Measurements from ENCODE around the gene RORC.
"Not testable (repeated sequence)": the region's sequence is repeated elsewhere in the genome, so short reads cannot be mapped to it uniquely, and the experiment has no call there.

RORC gene

DNA sequence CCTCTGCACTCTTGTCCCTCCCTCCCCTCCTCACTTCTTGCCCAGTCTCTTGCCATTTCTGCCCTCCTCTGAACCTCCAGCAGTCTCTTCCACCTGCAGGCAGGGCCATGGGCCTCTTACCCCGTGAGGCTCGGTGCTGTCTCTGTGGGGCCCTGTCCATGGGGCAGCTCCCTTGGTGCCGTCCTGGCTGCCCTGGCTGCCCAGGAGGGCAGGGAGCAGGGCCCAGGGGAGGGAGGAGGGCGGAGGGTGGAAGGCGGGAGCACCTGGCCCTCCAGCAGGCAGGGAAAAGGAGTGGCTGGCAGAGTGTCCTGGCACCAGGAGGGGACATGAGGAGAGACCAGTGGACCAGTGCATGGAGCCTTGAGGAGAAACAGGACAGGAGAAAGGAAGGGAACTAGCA is at the start of gene RORC:
Gene RORC, minus strand, starts transcription at position 198 of the 400 bp plus-strand sequence. Its CDS starts 38 bp downstream, at position 160.
- TF ChIP-seq CTCF (IDR thresholded peaks at IDR 0.05; ENCODE audit: insufficient read depth, low read depth, low read length, missing control alignments) = no peak
- no peak for DNase-seq (ENCODE audit: low read depth)

GRCh38 chr1:151875419-151876097 is 44.0 kb upstream of the RORC start:
- H3K4me3 ChIP-seq (ENCODE audit: low read depth, low read length) = no peak overlapping the region
- no peak for TF ChIP-seq CTCF (IDR thresholded peaks at IDR 0.05; ENCODE audit: insufficient read depth, low read depth, low read length, missing control alignments)
- no peak for DNase-seq (ENCODE audit: low read depth)

More for the DNA sequence above, at the start of gene RORC:
- no peak within 1 kb of the TSS for H3K4me3 ChIP-seq (ENCODE audit: low read depth, low read length)

- not testable (repeated sequence) for H3K4me3 ChIP-seq (ENCODE audit: low read depth, low read length); DNase-seq (ENCODE audit: low read depth)
Measured at GRCh38 chr1:151872776-151873175, 41.2 kb upstream of the RORC start.

DNA sequence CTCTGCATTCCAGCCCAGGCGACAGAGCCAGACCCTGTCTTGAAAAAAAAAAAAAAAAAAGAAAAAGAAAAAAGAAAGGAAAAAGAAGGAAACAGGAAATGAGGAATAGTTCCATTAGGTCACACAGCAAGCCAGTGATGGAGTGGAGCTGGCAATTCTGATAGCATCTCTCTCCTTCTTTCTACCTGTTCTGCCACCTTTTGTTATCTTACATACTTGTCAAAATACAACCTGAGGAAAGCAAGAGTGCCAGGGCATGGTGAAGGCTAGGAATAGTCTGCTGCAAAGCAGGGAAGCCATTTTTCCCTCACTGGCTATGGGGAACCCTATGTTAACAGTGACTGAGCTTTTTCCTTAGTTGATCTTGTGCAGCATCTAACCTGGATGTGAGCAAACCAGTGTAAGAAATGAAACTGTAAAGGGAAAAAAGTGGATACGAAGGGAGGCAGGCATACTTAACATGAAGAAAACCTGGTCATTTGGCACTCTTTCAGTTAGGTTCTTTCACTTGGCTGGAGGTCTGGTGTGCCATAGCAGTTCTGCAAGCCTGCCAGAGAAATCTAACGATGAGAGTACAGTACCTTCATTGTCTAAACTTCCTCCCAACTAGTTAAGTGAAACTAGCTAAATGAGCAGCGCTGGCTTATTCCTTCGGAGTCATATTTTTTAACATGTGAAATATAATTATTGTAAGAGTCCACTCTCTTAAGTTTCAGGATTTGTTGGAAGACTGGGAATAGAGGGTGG is 39.9 kb upstream of the RORC start:
- no peak for DNase-seq (ENCODE audit: low read depth)
- no peak overlapping the region for H3K4me3 ChIP-seq (ENCODE audit: low read depth, low read length)
- no peak for TF ChIP-seq CTCF (IDR thresholded peaks at IDR 0.05; ENCODE audit: insufficient read depth, low read depth, low read length, missing control alignments)

DNA sequence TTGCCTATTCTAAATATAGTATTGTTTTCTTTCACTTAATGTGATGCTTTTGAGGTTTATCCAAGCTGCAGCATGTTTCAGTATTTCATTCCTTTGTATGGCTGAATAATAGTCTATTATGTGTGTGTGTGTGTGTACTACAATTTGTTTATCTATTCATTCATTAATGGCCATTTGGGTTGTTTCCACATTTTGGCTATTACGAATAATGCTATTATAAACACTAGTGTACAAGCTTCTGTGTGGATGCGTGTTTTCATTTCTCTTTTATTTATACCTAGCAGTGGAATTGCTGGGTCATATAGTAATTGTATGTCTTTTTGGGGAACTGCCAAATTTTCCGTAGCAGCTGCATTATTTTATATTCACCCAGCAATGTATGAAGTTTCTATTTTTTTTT is 36.9 kb upstream of the RORC start:
- DNase-seq (ENCODE audit: low read depth) = no peak
- no peak for TF ChIP-seq CTCF (IDR thresholded peaks at IDR 0.05; ENCODE audit: insufficient read depth, low read depth, low read length, missing control alignments)

DNA sequence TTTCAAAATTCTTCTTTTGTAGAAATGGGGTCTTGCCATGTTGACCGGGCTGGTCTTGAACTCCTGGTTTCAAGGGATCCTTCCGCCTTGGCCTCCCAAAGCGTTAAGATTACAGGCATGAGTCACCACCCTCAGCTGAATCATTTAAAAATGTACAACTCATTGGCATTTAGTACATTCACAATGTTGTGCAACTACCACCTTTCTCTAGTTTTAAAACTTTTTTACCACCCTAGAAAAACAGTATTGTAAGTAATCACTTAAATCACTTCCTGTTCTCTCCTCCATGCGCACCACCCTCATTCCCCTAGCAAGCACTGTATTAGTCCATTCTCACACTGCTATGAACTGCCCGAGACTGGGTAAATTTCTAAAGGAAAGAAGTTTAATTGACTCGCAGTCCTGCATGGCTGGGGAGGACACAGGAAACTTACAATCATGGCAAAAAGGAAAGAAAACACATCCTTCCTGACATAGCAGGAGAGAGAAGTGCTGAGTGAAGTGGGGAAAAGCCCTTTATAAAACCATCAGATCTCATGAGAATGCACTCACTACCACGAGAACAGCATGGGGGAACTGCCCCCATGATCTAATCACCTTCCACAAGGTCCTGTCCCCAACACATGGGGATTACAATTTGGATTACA is 36.3 kb upstream of the RORC start:
- no peak for DNase-seq (ENCODE audit: low read depth)
- TF ChIP-seq CTCF (IDR thresholded peaks at IDR 0.05; ENCODE audit: insufficient read depth, low read depth, low read length, missing control alignments) = no peak
- H3K4me3 ChIP-seq (ENCODE audit: low read depth, low read length) = no peak overlapping the region

More for the DNA sequence above, 36.9 kb upstream of the RORC start:
- H3K4me3 ChIP-seq (ENCODE audit: low read depth, low read length) = no peak overlapping the region

GRCh38 chr1:151867321-151867720 is 35.7 kb upstream of the RORC start:
- DNase-seq (ENCODE audit: low read depth) = no peak
- H3K4me3 ChIP-seq (ENCODE audit: low read depth, low read length) = no peak overlapping the region
- no peak for TF ChIP-seq CTCF (IDR thresholded peaks at IDR 0.05; ENCODE audit: insufficient read depth, low read depth, low read length, missing control alignments)

Data from GM12865 (cell line).